Dendritic cell treated with granulocyte-macrophage colony-stimulating factor and Interleukin-4, amounts not matched to agents 40 ng/mL and 50 ng/mL, for 4 days (primary cell): ENCODE measurements around the gene ADAP2.
"Not testable (repeated sequence)": the region's sequence is repeated elsewhere in the genome, so short reads cannot be mapped to it uniquely, and the experiment has no call there.

Source experiments
- H3K27ac Mint-ChIP-seq: one replicate; pipeline ENCODE4 v1.8.0; 2022; ENCODE audit warnings: mild to moderate bottlenecking, mixed read lengths
- H3K27me3 Mint-ChIP-seq: one replicate; pipeline ENCODE4 v1.8.0; 2022; ENCODE audit warnings: mild to moderate bottlenecking, mixed read lengths
- H3K36me3 Mint-ChIP-seq: one replicate; pipeline ENCODE4 v1.8.0; 2022; ENCODE audit warnings: low read depth, mixed read lengths
- H3K4me1 Mint-ChIP-seq: one replicate; pipeline ENCODE4 v1.8.0; 2022; ENCODE audit warnings: low read depth, mixed read lengths
- H3K4me3 Mint-ChIP-seq: one replicate; pipeline ENCODE4 v1.8.0; 2022; ENCODE audit warnings: mild to moderate bottlenecking, moderate library complexity, mixed read lengths
- H3K9me3 Mint-ChIP-seq: one replicate; pipeline ENCODE4 v1.8.0; 2022; ENCODE audit warnings: mixed read lengths
- intact Hi-C: fragments of 100-400 bp; cut with micrococcal nuclease; formaldehyde crosslinking; loops from one replicate; pipeline ENCODE4 v1.15.0; 2022

Gene ADAP2

DNA sequence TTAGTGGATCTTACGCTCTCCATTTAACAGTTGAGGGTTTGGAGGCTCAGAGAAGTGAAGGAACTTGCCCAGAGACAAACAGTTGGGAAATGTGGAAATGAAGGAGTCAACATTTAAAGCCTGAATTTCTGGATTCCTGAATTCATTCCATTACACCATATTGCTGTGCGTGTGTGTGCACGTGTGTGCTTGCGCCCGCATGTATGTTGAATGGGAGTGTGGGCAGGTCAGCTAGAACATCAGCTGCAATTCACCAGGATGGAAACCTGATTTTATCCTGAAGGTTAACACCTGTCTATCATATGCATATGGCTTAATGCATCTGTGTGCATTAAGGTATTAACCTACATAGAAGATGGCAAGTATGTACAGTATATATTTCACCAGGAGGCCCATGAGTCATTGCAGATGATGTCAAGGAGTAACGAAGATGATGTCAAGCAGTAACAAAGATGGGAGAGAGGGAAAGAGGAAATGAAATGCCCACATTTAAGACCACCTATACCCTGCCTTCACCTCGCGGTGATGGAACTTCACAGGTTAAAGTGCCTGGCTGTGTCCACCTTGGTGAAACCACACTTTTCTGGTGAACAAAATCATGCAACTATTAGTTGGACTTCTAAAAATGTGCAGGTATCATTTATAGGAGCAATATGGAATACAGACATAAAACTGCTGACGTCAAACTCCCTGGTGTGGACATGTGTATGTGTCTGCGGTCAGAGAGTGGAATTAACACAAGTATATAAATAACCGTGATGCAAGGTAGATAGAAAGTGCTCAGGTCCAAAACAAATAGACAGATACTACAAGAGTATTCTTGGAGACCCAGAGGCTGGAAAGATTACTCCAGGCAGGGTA is 832 bp upstream of the ADAP2 start:
- Mint-ChIP-seq H3K4me1 (peaks cover 43% of the 10 kb centered on the region), H3K4me3 (peak overlapping the region; percentile 81), H3K9me3 (no peaks in the 10 kb centered on the region)

GRCh38 chr17:30922235-30923030 is 688 bp downstream of the ADAP2 start:
- peak overlapping the region; percentile 85 for H3K4me3 Mint-ChIP-seq
- peaks cover 6% of the 10 kb centered on the region for H3K27me3 Mint-ChIP-seq
- no peaks in the 10 kb centered on the region for H3K9me3 Mint-ChIP-seq
- peak overlapping the region; percentile 94 for H3K27ac Mint-ChIP-seq
- H3K36me3 Mint-ChIP-seq = peaks cover 52% of the 10 kb centered on the region
- peaks cover 56% of the 10 kb centered on the region for H3K4me1 Mint-ChIP-seq
- intact Hi-C loops = loop anchor here (2.0 to 10.0 kb wide), 3 partner anchors 18 to 292 kb away; partner anchors contain the start of gene RNF135

More for the DNA sequence above, 832 bp upstream of the ADAP2 start:
- H3K36me3 Mint-ChIP-seq = peaks cover 37% of the 10 kb centered on the region
- peaks cover 6% of the 10 kb centered on the region for H3K27me3 Mint-ChIP-seq
- intact Hi-C loops = loop anchor here (5.0 to 10.0 kb wide), 2 partner anchors 51 to 294 kb away; partner anchors contain the start of gene RNF135
- H3K27ac Mint-ChIP-seq = peak overlapping the region; percentile 94

GRCh38 chr17:30924341-30924740 is 2.6 kb downstream of the ADAP2 start:
- no peak overlapping the region for H3K4me3 Mint-ChIP-seq
- peaks cover 5% of the 10 kb centered on the region for H3K27me3 Mint-ChIP-seq
- peaks cover 56% of the 10 kb centered on the region for H3K4me1 Mint-ChIP-seq
- no peaks in the 10 kb centered on the region for H3K9me3 Mint-ChIP-seq
- H3K27ac Mint-ChIP-seq = no peak overlapping the region
- H3K36me3 Mint-ChIP-seq = peaks cover 71% of the 10 kb centered on the region
- intact Hi-C loops = loop anchor here (5.0 to 10.0 kb wide), 2 partner anchors 48 to 290 kb away; partner anchors contain the start of gene RNF135

- Mint-ChIP-seq H3K36me3 (peaks cover 93% of the 10 kb centered on the region), H3K9me3 (no peaks in the 10 kb centered on the region), H3K4me1 (peaks cover 40% of the 10 kb centered on the region), H3K27me3 (no peaks in the 10 kb centered on the region), H3K4me3 (no peak overlapping the region), H3K27ac (peak overlapping the region; percentile 45)
- intact Hi-C loops = loop anchor here (10.0 kb wide), 1 partner anchor 288 kb away; no protein-coding TSS in a partner anchor
Observed at GRCh38 chr17:30926516-30926915, 4.8 kb downstream of the ADAP2 start.

DNA sequence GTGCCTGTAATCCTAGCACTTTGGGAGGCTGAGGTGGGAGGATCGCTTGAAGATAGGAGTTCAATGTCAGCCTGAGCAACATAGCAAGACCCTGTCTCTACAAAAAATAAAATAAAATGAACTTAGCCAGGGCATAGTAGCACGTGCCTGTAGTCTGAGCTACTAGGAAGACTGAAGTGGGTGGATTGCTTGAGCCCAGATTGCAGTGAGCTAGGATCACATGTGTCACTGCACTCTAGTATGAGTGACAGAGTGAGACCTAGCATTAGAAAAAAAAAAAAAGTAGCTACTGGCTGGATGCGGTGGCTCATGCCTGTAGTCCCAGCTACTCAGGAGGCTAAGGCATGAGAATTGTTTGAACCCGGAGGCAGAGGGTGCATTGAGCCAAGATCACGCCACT is 6.0 kb downstream of the ADAP2 start:
- no peak overlapping the region for H3K27ac Mint-ChIP-seq
- peaks cover 35% of the 10 kb centered on the region for H3K4me1 Mint-ChIP-seq
- no peak overlapping the region for H3K4me3 Mint-ChIP-seq
- H3K36me3 Mint-ChIP-seq = peaks cover 96% of the 10 kb centered on the region
- H3K27me3 Mint-ChIP-seq = no peaks in the 10 kb centered on the region
- H3K9me3 Mint-ChIP-seq = no peaks in the 10 kb centered on the region
- intact Hi-C loops = loop anchor here (10.0 kb wide), 1 partner anchor 287 kb away; no protein-coding TSS in a partner anchor

- Mint-ChIP-seq H3K4me1 (peaks cover 31% of the 10 kb centered on the region), H3K36me3 (peaks cover 96% of the 10 kb centered on the region), H3K27me3 (no peaks in the 10 kb centered on the region), H3K27ac (no peak overlapping the region), H3K9me3 (no peaks in the 10 kb centered on the region), H3K4me3 (no peak overlapping the region)
- intact Hi-C loops = loop anchor here (10.0 kb wide), 1 partner anchor 286 kb away; no protein-coding TSS in a partner anchor
Observed at GRCh38 chr17:30928584-30928983, 6.8 kb downstream of the ADAP2 start.

DNA sequence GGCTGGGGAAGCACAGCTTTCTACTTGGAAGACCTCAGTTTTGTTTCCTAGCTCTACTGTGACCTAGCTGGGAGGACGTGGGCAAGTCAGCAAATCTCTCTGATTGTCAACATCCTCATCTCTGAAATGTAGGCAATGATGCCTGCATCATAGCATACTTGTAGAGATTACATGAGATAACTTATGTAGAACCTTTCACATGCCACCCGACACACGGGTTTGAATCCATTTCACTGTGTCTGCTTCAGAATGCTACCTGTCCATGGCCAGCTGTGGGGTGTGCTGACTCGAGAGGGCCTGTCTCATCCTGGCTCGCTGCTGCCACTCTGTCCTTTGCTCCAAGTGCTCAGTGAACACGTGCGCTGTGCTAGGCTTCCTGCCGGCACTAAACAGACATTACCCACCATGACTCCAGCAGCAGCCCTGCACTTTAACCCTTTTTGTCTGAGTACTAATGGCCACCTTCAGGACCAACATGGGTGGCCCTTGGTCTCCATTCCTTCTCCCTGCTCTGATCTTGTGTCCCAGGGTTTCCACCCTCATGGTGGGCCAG is 7.4 kb downstream of the ADAP2 start:
- H3K27me3 Mint-ChIP-seq = no peaks in the 10 kb centered on the region
- H3K27ac Mint-ChIP-seq = no peak overlapping the region
- H3K36me3 Mint-ChIP-seq = peaks cover 96% of the 10 kb centered on the region
- no peaks in the 10 kb centered on the region for H3K9me3 Mint-ChIP-seq
- no peak overlapping the region for H3K4me3 Mint-ChIP-seq
- peaks cover 31% of the 10 kb centered on the region for H3K4me1 Mint-ChIP-seq
- intact Hi-C loops = loop anchor here (10.0 kb wide), 1 partner anchor 286 kb away; no protein-coding TSS in a partner anchor

GRCh38 chr17:30929861-30930260 is 8.1 kb downstream of the ADAP2 start:
- Mint-ChIP-seq H3K4me1 (peaks cover 26% of the 10 kb centered on the region), H3K36me3 (peaks cover 99% of the 10 kb centered on the region)
- not testable (repeated sequence) for H3K9me3 Mint-ChIP-seq, H3K4me3 Mint-ChIP-seq, H3K27me3 Mint-ChIP-seq, H3K27ac Mint-ChIP-seq
- intact Hi-C loops = loop anchor here (10.0 kb wide), 1 partner anchor 285 kb away; no protein-coding TSS in a partner anchor

DNA sequence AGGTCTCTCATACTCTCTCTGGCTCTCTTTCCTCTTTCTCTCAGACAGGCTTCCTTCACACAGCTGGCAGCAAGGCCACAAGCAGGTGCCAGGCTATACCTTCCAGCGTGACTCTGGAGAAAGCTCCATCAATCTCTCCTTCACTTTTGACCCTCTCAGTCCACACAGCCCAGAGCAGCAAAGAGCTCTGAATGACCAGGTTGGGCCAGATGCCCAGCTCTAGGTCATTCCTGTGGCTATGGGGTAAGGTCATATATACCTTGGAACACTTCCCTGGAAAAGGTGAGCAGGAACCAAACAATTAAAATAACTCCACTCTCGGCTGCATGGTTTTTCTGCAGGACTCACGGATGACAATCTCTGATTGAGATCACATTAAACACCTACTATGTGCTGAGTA is 8.8 kb downstream of the ADAP2 start:
- Mint-ChIP-seq H3K4me3 (no peak overlapping the region), H3K4me1 (peaks cover 22% of the 10 kb centered on the region), H3K27ac (no peak overlapping the region), H3K27me3 (no peaks in the 10 kb centered on the region), H3K9me3 (no peaks in the 10 kb centered on the region), H3K36me3 (peaks cover 100% of the 10 kb centered on the region)
- intact Hi-C loops = no loop called here

DNA sequence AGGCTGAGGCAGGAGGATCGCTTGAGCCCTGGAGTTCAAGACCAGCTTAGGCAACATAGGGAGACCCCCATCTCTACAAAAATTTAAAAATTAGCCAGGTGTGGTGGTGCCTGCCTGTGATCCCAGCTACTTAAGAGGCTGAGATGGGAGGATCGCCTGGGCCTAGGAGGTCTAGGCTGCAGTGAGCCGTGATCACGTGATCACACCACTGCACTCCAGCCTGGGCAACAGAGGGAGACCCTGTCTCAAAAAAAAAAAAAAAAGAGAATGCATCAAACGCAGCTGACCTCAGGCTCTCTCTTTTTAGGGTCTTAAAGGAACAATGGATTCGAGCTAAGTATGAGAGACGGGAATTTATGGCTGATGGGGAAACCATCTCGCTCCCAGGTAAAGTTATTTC is 9.8 kb downstream of the ADAP2 start:
- not testable (repeated sequence) for H3K4me3 Mint-ChIP-seq, H3K9me3 Mint-ChIP-seq
- peaks cover 100% of the 10 kb centered on the region for H3K36me3 Mint-ChIP-seq

GRCh38 chr17:30933966-30934365 is 12.2 kb downstream of the ADAP2 start:
- Mint-ChIP-seq H3K27ac (no peak overlapping the region), H3K4me1 (peaks cover 21% of the 10 kb centered on the region), H3K27me3 (no peaks in the 10 kb centered on the region), H3K9me3 (no peaks in the 10 kb centered on the region), H3K4me3 (no peak overlapping the region), H3K36me3 (peaks cover 100% of the 10 kb centered on the region)
- intact Hi-C loops = no loop called here

More for the DNA sequence above, 9.8 kb downstream of the ADAP2 start:
- H3K27me3 Mint-ChIP-seq, H3K27ac Mint-ChIP-seq, intact Hi-C loops: not testable (repeated sequence)
- peaks cover 11% of the 10 kb centered on the region for H3K4me1 Mint-ChIP-seq

DNA sequence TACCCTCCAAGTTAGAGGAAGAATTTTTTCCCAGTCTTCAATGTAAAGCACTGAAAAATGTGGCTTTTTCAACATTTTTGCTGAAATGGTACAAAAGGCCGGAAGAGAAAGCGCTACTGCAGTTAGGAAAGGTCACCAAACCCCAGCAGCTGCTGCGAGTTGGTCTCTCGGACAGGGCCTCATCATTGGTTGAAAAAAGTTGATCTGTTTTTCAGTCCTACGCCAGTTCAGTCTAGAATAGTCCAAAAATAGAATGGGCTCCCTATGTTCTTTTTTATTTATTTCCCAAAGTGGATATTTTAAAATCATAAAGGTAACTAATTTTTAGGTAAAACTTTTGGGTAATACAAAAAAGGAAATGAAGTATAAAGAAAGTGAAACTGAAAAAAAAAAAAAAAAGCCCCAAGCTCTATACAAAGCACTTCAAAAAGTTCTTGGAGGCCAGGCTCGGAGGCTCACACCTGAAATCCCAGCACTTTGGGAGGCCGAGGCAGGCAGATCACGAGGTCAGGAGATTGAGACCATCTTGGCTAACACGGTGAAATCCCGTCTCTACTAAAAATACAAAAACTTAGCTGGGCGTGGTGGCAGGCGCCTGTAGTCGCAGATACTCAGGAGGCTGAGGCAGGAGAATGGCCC is 17.4 kb downstream of the ADAP2 start:
- intact Hi-C loops = no loop called here
- peaks cover 100% of the 10 kb centered on the region for H3K36me3 Mint-ChIP-seq

More for the DNA sequence above, 17.4 kb downstream of the ADAP2 start:
- H3K9me3 Mint-ChIP-seq = no peaks in the 10 kb centered on the region
- H3K27me3 Mint-ChIP-seq = no peaks in the 10 kb centered on the region
- H3K27ac Mint-ChIP-seq = peak overlapping the region; percentile 34
- H3K4me3 Mint-ChIP-seq = no peak overlapping the region
- H3K4me1 Mint-ChIP-seq = peaks cover 16% of the 10 kb centered on the region
